Measurements from ENCODE around the gene HTR6. TPM values are rescaled to one million over a fixed set of nuclear protein-coding genes. Genes with fewer than 3 reads are reported as not detected.

The HTR6 gene
- polyA plus RNA-seq (2011; rRNA removed) (not detected in 2 replicates), polyA minus RNA-seq (2011; rRNA and poly(A)+ RNA removed) (not detected in 2 replicates)

GRCh38 chr1:19664453-19665185 lies at the start of gene HTR6:
TSS of gene HTR6 (plus strand) at chr1:19664875. CDS start at chr1:19665754, 879 bp downstream.
- no peak for DNase-seq (ENCODE audit: low read depth)
- peak within 1 kb of the TSS; percentile 17 for H3K4me3 ChIP-seq (ENCODE audit: low read depth, low read length)
- ChIA-PET POLR2A (no interaction called here), CTCF (interaction anchor here (1.0 to 5.7 kb wide), 2 partner anchors 13 to 40 kb away, joined by 3 to 38 read pairs; no protein-coding TSS in a partner anchor)
- H3K27me3 ChIP-seq (ENCODE audit: control insufficient read depth, insufficient read depth, low read length), result peaks cover 28% of the 10 kb centered on the region
- TF ChIP-seq CTCF (IDR thresholded peaks at IDR 0.05; ENCODE audit: insufficient read depth, low read depth, low read length), result no peak
- H3K36me3 ChIP-seq (ENCODE audit: control insufficient read depth, insufficient read depth, low read length), result no peaks in the 10 kb centered on the region

- no peak for DNase-seq (ENCODE audit: low read depth)
- H3K27me3 ChIP-seq (ENCODE audit: control insufficient read depth, insufficient read depth, low read length), result no peaks in the 10 kb centered on the region
- no peaks in the 10 kb centered on the region for H3K36me3 ChIP-seq (ENCODE audit: control insufficient read depth, insufficient read depth, low read length)
- POLR2A ChIA-PET, result no interaction called here
- H3K4me3 ChIP-seq (ENCODE audit: low read depth, low read length), result no peak overlapping the region
- TF ChIP-seq CTCF (IDR thresholded peaks at IDR 0.05; ENCODE audit: insufficient read depth, low read depth, low read length), result no peak
- CTCF ChIA-PET, result interaction anchor here (2.4 kb wide), 1 partner anchor 36 kb away, joined by 7 read pairs; no protein-coding TSS in a partner anchor
Observed at GRCh38 chr1:19615438-19615837, 49.2 kb upstream of the HTR6 start.

DNA sequence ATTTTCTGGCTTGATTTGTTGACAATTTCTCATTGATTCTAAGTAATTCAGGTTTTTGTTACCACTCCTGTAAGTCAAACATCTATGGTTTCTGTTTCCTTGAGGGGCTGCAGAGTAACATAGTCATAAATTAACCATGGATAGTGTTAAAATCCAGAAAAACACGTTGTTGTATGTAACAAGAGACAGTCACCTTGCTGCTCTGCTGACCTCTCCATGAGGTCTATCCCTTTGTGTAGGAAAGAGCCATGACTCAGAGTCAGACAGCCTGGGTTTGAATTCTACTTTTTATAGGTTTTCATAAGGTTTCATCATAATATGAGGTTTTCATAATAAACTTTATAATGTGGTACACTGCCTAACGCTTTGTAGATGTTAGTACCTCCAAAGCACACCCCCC lies 48.2 kb upstream of the HTR6 start:
- Histone ChIP-seq H3K36me3 (ENCODE audit: control insufficient read depth, insufficient read depth, low read length) (no peaks in the 10 kb centered on the region), H3K4me3 (ENCODE audit: low read depth, low read length) (no peak overlapping the region), H3K27me3 (ENCODE audit: control insufficient read depth, insufficient read depth, low read length) (no peaks in the 10 kb centered on the region)
- no peak for TF ChIP-seq CTCF (IDR thresholded peaks at IDR 0.05; ENCODE audit: insufficient read depth, low read depth, low read length)
- ChIA-PET CTCF (interaction anchor here (1.2 kb wide), 1 partner anchor 224 kb away, joined by 3 read pairs; no protein-coding TSS in a partner anchor), POLR2A (no interaction called here)
- DNase-seq (ENCODE audit: low read depth), result no peak

GRCh38 chr1:19617376-19617775 lies 47.3 kb upstream of the HTR6 start:
- no peak for TF ChIP-seq CTCF (IDR thresholded peaks at IDR 0.05; ENCODE audit: insufficient read depth, low read depth, low read length)
- ChIA-PET POLR2A (no interaction called here), CTCF (interaction anchor here (1.0 to 1.2 kb wide), 3 partner anchors 26 to 224 kb away, joined by 3 to 4 read pairs (median 3); no protein-coding TSS in a partner anchor)
- Histone ChIP-seq H3K4me3 (ENCODE audit: low read depth, low read length) (no peak overlapping the region), H3K36me3 (ENCODE audit: control insufficient read depth, insufficient read depth, low read length) (no peaks in the 10 kb centered on the region), H3K27me3 (ENCODE audit: control insufficient read depth, insufficient read depth, low read length) (no peaks in the 10 kb centered on the region)
- no peak for DNase-seq (ENCODE audit: low read depth)

DNA sequence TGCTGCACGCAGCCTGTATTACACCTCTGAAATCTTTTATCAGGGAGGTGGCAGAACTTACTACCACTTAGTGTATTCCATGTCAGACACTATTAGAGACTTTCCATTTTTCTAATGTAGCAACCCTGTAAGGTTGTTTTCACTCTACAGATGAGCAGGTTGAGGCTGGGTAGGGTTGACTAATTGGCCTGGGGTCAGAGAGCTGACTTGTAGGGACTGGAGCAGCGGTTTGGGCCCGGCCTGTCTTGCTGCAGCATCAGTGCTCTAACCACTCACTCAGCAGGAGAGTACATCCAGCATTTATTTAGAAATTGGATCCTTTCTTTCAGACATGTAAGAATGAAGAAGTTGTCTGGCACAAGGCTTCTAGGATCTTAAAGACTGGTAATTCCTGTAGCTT lies 46.2 kb upstream of the HTR6 start:
- DNase-seq (ENCODE audit: low read depth), result no peak
- ChIA-PET POLR2A (interaction anchor here (0.6 kb wide), 1 partner anchor 183 kb away, joined by 4 read pairs; no protein-coding TSS in a partner anchor), CTCF (interaction anchor here (1.0 to 1.3 kb wide), 5 partner anchors 33 to 274 kb away, joined by 3 read pairs; no protein-coding TSS in a partner anchor)
- TF ChIP-seq CTCF (IDR thresholded peaks at IDR 0.05; ENCODE audit: insufficient read depth, low read depth, low read length), result no peak
- Histone ChIP-seq H3K27me3 (ENCODE audit: control insufficient read depth, insufficient read depth, low read length) (no peaks in the 10 kb centered on the region), H3K36me3 (ENCODE audit: control insufficient read depth, insufficient read depth, low read length) (no peaks in the 10 kb centered on the region), H3K4me3 (ENCODE audit: low read depth, low read length) (no peak overlapping the region)

Measured in BJ (cell line).